Measurements from ENCODE around the gene UCKL1.

UCKL1 gene

DNA sequence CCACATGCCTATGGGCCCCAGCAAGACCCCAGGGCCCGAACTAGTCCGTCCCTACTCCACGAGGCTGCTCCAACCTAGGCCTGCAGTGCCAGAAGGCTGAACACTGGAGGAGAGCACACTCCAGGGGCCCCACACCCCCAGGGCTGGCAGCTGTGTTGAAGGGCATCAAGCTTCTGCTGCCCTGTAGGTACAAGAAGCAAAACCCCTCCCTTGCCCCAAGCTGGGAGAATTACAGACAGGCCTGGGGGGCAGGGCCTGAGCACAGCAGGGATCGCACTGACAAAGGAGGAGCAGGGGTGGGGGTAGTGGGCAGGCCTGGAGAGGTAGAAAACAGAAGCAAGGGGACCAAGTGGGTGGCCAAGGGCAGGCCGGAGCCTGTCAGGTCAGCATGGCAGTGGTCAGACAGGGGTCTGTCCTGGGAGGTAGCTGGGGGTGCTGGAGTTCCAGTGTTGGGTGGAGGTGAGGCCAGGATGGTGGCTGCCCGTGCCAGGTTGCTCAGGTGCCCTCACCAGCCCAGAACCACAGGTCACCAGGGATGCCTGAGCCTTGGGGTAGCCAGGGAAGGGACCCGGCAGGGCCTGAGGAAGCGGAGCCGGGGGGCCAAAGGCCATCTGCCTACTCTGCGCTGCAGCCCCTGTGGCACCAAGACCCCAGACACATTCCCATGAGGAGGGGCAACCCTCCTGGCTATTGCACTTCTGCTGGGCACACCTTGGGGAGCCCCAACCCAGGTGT lies 2.9 kb upstream of the UCKL1 start:
- Histone ChIP-seq H3K4me3 (ENCODE audit: low read depth, low read length) (no peak overlapping the region), H3K79me2 (peaks cover 20% of the 10 kb centered on the region), H3K9ac (no peak overlapping the region), H2AFZ (no peak overlapping the region), H3K9me3 (ENCODE audit: control insufficient read depth, low read length) (no peaks in the 10 kb centered on the region), H3K4me2 (ENCODE audit: low read length) (no peak overlapping the region), H3K27ac (no peak overlapping the region), H3K4me1 (peaks cover 3% of the 10 kb centered on the region), H3K36me3 (ENCODE audit: control insufficient read depth, insufficient read depth, low read length) (no peaks in the 10 kb centered on the region), H3K27me3 (ENCODE audit: control insufficient read depth, insufficient read depth, low read length) (no peaks in the 10 kb centered on the region)
- TF ChIP-seq, protein P1, sequence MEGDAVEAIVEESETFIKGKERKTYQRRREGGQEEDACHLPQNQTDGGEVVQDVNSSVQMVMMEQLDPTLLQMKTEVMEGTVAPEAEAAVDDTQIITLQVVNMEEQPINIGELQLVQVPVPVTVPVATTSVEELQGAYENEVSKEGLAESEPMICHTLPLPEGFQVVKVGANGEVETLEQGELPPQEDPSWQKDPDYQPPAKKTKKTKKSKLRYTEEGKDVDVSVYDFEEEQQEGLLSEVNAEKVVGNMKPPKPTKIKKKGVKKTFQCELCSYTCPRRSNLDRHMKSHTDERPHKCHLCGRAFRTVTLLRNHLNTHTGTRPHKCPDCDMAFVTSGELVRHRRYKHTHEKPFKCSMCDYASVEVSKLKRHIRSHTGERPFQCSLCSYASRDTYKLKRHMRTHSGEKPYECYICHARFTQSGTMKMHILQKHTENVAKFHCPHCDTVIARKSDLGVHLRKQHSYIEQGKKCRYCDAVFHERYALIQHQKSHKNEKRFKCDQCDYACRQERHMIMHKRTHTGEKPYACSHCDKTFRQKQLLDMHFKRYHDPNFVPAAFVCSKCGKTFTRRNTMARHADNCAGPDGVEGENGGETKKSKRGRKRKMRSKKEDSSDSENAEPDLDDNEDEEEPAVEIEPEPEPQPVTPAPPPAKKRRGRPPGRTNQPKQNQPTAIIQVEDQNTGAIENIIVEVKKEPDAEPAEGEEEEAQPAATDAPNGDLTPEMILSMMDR (IDR thresholded peaks at IDR 0.05): no peak

DNA sequence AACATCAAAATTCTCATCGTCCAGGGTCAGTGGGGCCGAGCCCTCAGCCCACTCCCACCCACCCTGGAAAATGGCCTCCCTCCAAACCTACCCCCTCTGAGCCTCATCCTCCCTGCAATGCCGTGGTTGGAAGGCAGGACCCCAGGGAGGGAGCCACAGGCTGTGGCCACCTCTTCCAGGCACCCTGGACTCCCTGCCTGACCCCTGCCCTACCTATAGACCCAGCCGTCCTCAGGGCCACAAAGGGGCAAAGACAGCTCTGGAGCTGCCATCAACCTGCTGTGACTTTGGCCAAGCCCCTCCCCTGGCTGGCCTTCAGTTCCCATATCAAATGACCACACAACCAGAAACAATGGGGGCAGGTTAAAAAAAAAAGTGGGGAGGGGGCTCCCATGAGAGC lies 2.3 kb upstream of the UCKL1 start:
- H3K9me3 ChIP-seq (ENCODE audit: control insufficient read depth, low read length): no peaks in the 10 kb centered on the region
- peaks cover 4% of the 10 kb centered on the region for H3K4me1 ChIP-seq
- H3K4me2 ChIP-seq (ENCODE audit: low read length): no peak overlapping the region
- H3K9ac ChIP-seq: no peak overlapping the region
- peaks cover 26% of the 10 kb centered on the region for H3K79me2 ChIP-seq
- no peak overlapping the region for H2AFZ ChIP-seq
- H3K36me3 ChIP-seq (ENCODE audit: control insufficient read depth, insufficient read depth, low read length): no peaks in the 10 kb centered on the region
- no peaks in the 10 kb centered on the region for H3K27me3 ChIP-seq (ENCODE audit: control insufficient read depth, insufficient read depth, low read length)
- H3K4me3 ChIP-seq (ENCODE audit: low read depth, low read length): no peak overlapping the region
- TF ChIP-seq, protein P1 (IDR thresholded peaks at IDR 0.05): no peak
- no peak overlapping the region for H3K27ac ChIP-seq

DNA sequence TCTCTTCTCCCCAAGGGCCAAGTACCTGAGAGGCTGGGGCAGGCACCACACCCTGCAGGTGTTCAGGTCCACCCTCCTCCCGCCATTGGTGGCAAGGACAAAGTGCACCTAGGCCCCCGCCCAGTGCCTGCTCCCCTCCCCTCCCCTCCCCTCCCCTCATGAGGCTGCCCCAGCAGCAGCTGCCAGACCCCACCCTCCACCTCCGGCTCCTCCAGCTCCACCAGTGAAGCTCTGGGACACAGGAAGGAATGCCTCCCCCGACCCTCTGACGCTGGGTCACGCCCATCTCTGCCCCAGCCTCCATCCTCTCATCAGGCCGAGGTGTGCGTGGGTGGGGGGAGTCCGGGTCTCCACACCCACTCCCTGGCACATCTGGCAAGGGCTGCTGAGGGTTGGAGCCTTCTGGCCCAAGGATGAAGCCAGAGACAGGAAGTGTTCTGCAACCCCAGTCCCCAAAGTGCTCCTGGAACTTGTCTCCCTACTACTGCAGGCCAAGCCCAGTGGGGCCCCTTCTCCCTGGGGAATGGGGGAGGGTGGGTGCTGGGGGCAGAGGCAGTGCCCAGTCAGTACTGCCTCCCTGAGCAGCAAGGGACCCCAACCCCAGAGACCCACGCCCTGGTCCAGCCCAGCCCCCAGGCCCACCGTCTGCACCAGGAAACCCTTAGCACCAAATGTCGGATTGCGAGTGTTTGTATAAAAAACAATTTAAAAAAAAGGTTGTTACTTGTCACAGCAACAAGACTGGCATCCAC lies 1.6 kb upstream of the UCKL1 start:
- H3K4me2 ChIP-seq (ENCODE audit: low read length): no peak overlapping the region
- H3K27ac ChIP-seq: no peak overlapping the region
- H3K27me3 ChIP-seq (ENCODE audit: control insufficient read depth, insufficient read depth, low read length): no peaks in the 10 kb centered on the region
- no peak overlapping the region for H3K4me3 ChIP-seq (ENCODE audit: low read depth, low read length)
- H2AFZ ChIP-seq: no peak overlapping the region
- no peak overlapping the region for H3K9ac ChIP-seq
- no peaks in the 10 kb centered on the region for H3K9me3 ChIP-seq (ENCODE audit: control insufficient read depth, low read length)
- peaks cover 4% of the 10 kb centered on the region for H3K4me1 ChIP-seq
- H3K36me3 ChIP-seq (ENCODE audit: control insufficient read depth, insufficient read depth, low read length): no peaks in the 10 kb centered on the region
- TF ChIP-seq, protein P1 (IDR thresholded peaks at IDR 0.05): no peak
- H3K79me2 ChIP-seq: peaks cover 31% of the 10 kb centered on the region

DNA sequence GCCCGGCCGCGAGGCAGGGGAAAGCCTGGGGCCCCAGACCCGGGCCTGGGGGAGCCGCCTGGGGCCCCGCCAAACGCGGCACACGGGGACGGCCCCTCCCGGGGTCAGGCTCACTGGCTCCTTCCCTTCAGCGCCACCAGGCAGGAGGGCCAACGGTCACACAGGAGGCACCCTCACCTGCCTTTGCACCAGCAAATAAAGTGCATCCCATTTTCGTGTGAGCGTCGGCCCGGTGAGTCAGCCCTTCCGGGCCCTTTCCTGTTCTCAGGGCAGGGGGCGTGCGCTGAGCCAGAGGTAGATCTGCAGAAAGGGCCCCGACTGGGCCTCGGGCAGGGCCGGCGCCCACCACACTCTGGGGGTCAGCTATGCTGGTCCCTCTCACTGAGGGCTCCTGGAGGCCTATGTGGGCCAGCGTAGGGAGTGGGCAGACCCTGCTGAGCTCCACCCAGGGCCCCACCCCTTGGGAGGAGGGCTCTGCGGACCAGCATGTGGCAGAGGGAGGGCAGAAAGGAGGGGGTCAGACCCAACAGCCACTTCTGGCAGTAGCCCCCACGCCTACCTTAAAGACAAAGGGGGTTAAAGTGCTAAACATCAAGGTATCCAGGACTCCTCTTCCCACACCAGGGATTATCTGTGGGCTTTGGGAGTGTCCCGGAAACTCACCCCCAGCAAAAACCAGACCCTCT lies 931 bp upstream of the UCKL1 start:
- Histone ChIP-seq H3K9me3 (ENCODE audit: control insufficient read depth, low read length) (no peaks in the 10 kb centered on the region), H3K27me3 (ENCODE audit: control insufficient read depth, insufficient read depth, low read length) (no peaks in the 10 kb centered on the region), H3K4me3 (ENCODE audit: low read depth, low read length) (peak overlapping the region; percentile 42), H3K36me3 (ENCODE audit: control insufficient read depth, insufficient read depth, low read length) (no peaks in the 10 kb centered on the region), H3K27ac (no peak overlapping the region), H3K4me1 (peaks cover 8% of the 10 kb centered on the region), H2AFZ (no peak overlapping the region), H3K4me2 (ENCODE audit: low read length) (peak overlapping the region; percentile 70), H3K79me2 (peaks cover 38% of the 10 kb centered on the region), H3K9ac (no peak overlapping the region)
- TF ChIP-seq, protein P1 (IDR thresholded peaks at IDR 0.05): no peak
